ENCODE results near the gene AP2B1. TPM values are rescaled to one million over a fixed set of nuclear protein-coding genes. Genes with fewer than 3 reads are reported as not detected.
"Not testable (repeated sequence)": the region's sequence is repeated elsewhere in the genome, so short reads cannot be mapped to it uniquely, and the experiment has no call there.

Gene AP2B1
- total and polyA plus RNA-seq, 9 of the 15 experiments (the other 6 are each of a cell fraction or from before 2014, with no cell fraction given) = 60.1 to 287 (median 105) TPM

- no peak for TF ChIP-seq ZNF445 (CRISPR knock-in tag; IDR thresholded peaks at IDR 0.05; ENCODE audit: low read depth)
- TF ChIP-seq DIDO1 (tag; IDR thresholded peaks at IDR 0.05; ENCODE audit: low read depth) = no peak
- TF ChIP-seq, protein P1, sequence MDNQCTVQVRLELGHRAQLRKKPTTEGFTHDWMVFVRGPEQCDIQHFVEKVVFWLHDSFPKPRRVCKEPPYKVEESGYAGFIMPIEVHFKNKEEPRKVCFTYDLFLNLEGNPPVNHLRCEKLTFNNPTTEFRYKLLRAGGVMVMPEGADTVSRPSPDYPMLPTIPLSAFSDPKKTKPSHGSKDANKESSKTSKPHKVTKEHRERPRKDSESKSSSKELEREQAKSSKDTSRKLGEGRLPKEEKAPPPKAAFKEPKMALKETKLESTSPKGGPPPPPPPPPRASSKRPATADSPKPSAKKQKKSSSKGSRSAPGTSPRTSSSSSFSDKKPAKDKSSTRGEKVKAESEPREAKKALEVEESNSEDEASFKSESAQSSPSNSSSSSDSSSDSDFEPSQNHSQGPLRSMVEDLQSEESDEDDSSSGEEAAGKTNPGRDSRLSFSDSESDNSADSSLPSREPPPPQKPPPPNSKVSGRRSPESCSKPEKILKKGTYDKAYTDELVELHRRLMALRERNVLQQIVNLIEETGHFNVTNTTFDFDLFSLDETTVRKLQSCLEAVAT (IDR thresholded peaks at IDR 0.05) = peak; percentile 62 to 72; a peak in 2 of 4 replicates
- no peak for TF ChIP-seq GTF2E2 (tag; IDR thresholded peaks at IDR 0.05)
- TF ChIP-seq SIRT6 (IDR thresholded peaks at IDR 0.05; ENCODE audit: low read depth, low read length) = no peak
- peak; percentile 96 for TF ChIP-seq RNF2 (IDR thresholded peaks at IDR 0.05)
- no peak for TF ChIP-seq POLR2G (IDR thresholded peaks at IDR 0.05; ENCODE audit: low read depth, low read length)
Measured at GRCh38 chr17:35560703-35561102, 26.4 kb upstream of the AP2B1 start, which contains the start of gene SLFN14 (continued).

- Histone ChIP-seq H3K4me2 (ENCODE audit: insufficient read depth, low read length) (peak overlapping the region; percentile 57; the same call in 1 of the 2 replicates), H3K4me1 (replicated peaks in 1 of 2; ENCODE audit: control insufficient read depth in 2 of 2, insufficient read depth in 2 of 2, low read length in 2 of 2) (peaks cover 19 to 45% of the 10 kb centered on the region in 2 experiments), H3K79me2 (ENCODE audit: control insufficient read depth, insufficient read depth, low read length) (peaks cover 13% of the 10 kb centered on the region), H3K9ac (ENCODE audit: insufficient read depth in 1 of 2, low read depth in 2 of 2, low read length in 2 of 2) (peak overlapping the region in 1 of 2 experiments; percentile 59; a peak in 1 of 4 replicates), H2AFZ (ENCODE audit: low read depth, low read length) (peak overlapping the region; percentile 53)
- H4K20me1 ChIP-seq (replicated peaks; ENCODE audit: control insufficient read depth, insufficient read depth, low read length); DNase-seq (ENCODE audit: extremely low read depth in 1 of 4, low spot score in 3 of 4); H3K36me3 ChIP-seq (ENCODE audit: control insufficient read depth, insufficient read depth, low read length); H3K27ac ChIP-seq (ENCODE audit: extremely low read depth, low read depth, low read length); H3K4me3 ChIP-seq; H3K9me1 ChIP-seq (ENCODE audit: control insufficient read depth, insufficient read depth, low read length); intact Hi-C loops (cut with micrococcal nuclease); CTCF ChIA-PET (ENCODE audit: low intra/inter-chr PET ratio); H3K9me3 ChIP-seq (replicated peaks; ENCODE audit: control insufficient read depth, insufficient read depth, low read depth, low read length); ATAC-seq; in situ Hi-C loops (cut with MboI); BruUV-seq (replicated peaks); H3K27me3 ChIP-seq (ENCODE audit: control insufficient read depth in 2 of 2, insufficient read depth in 2 of 2, low read length in 2 of 2); FAIRE-seq; TF ChIP-seq ATF3 (CRISPR knock-in tag; conservative IDR thresholded peaks at IDR 0.05); TOE1 (CRISPR knock-in tag; IDR thresholded peaks at IDR 0.05; ENCODE audit: borderline replicate concordance, low read depth): not testable (repeated sequence)
- POLR2A ChIA-PET = interaction anchor here (0.6 to 8.6 kb wide), 4 partner anchors 11 to 581 kb away, joined by 3 to 122 read pairs (median 4); partner anchors contain the start of gene PEX12
- 12% methylated on average over 15 of the region's 16 CpGs for WGBS (ENCODE audit: insufficient coverage, low coverage, missing lambda C conversion rate)
- TF ChIP-seq ATF3 (IDR thresholded peaks at IDR 0.05) (peak; percentile 54; the same call in 1 of the 2 replicates), SMAD4 (CRISPR knock-in tag; conservative IDR thresholded peaks at IDR 0.05) (peak; percentile 45), ADNP (tag; IDR thresholded peaks at IDR 0.05) (0 out of 2 replicates have a peak, but pooled peaks have one; percentile 40), SMARCE1 (IDR thresholded peaks at IDR 0.05) (peak; percentile 43; the same call in 1 of the 2 replicates), TOE1 (IDR thresholded peaks at IDR 0.05; ENCODE audit: borderline replicate concordance) (peak; percentile 79; the same call in 1 of the 2 replicates), ARID1B (IDR thresholded peaks at IDR 0.05) (peak; percentile 22; the same call in 1 of the 2 replicates), KDM1A (IDR thresholded peaks at IDR 0.05) (0 out of 4 replicates have a peak, but pooled peaks of 1 of the 2 experiments have one; percentile 13), EGR1 (conservative IDR thresholded peaks at IDR 0.05) (peak; percentile 52; the same call in 1 of the 2 replicates), DPF2 (IDR thresholded peaks at IDR 0.05) (peak; percentile 69; the same call in 1 of the 2 replicates)
- TF ChIP-seq, protein P2, sequence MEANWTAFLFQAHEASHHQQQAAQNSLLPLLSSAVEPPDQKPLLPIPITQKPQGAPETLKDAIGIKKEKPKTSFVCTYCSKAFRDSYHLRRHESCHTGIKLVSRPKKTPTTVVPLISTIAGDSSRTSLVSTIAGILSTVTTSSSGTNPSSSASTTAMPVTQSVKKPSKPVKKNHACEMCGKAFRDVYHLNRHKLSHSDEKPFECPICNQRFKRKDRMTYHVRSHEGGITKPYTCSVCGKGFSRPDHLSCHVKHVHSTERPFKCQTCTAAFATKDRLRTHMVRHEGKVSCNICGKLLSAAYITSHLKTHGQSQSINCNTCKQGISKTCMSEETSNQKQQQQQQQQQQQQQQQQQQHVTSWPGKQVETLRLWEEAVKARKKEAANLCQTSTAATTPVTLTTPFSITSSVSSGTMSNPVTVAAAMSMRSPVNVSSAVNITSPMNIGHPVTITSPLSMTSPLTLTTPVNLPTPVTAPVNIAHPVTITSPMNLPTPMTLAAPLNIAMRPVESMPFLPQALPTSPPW (CRISPR knock-in tag; IDR thresholded peaks at IDR 0.05) = peak; percentile 32; the same call in 1 of the 2 replicates
Measured at GRCh38 chr17:35563181-35563580, 23.9 kb upstream of the AP2B1 start.

Measured in K562 (cell line).